HL-60 (cell line): Measurements from ENCODE around the gene ELMO1.

Source experiments
- DNase-seq, 2 experiments: peaks; one replicate each; pipeline ENCODE4 v3.0.0-alpha.2; 2010 to 2020; ENCODE audit warnings: low read depth in 1 of 2, low spot score in 1 of 2
- H3K27ac ChIP-seq: fragments of 250-450 bp; sonication (Bioruptor Pico); replicated peaks from 2 replicates; pipeline ENCODE4 v1.5.1; 2020; ENCODE audit warnings: mild to moderate bottlenecking, moderate library complexity
- H3K27me3 ChIP-seq: fragments of 250-450 bp; sonication (Bioruptor Pico); 2 replicates; pipeline ENCODE4 v1.5.1; 2021; ENCODE audit warnings: mild to moderate bottlenecking, moderate library complexity; ENCODE audit not compliant: insufficient read depth, poor library complexity, severe bottlenecking
- H3K4me3 ChIP-seq: replicated peaks from 2 replicates; pipeline ENCODE4 v1.5.1; 2011; ENCODE audit warnings: mild to moderate bottlenecking, control low read depth, low read length; ENCODE audit not compliant: insufficient read depth
- GABPA ChIP-seq: IDR thresholded peaks from 2 replicates; pipeline ENCODE4 v1.6.1; 2012; ENCODE audit warnings: low read depth
- POLR2AphosphoS5 ChIP-seq: IDR thresholded peaks from 2 replicates; pipeline ENCODE4 v1.6.1; 2012; ENCODE audit warnings: low read depth
- SPI1 ChIP-seq: IDR thresholded peaks from 2 replicates; pipeline ENCODE4 v1.6.1; 2012; ENCODE audit warnings: low read depth, mild to moderate bottlenecking, borderline replicate concordance
- TF ChIP-seq, protein P1 (sequence below): IDR thresholded peaks from one replicate; pipeline ENCODE4 v1.5.1; 2011; ENCODE audit warnings: low read length, control low read depth, inconsistent platforms; ENCODE audit not compliant: insufficient read depth
- TF ChIP-seq, protein P2 (sequence below): IDR thresholded peaks from 2 replicates; pipeline ENCODE4 v1.6.1; 2012; ENCODE audit warnings: low read depth; ENCODE audit not compliant: insufficient replicate concordance

ELMO1 gene

DNA sequence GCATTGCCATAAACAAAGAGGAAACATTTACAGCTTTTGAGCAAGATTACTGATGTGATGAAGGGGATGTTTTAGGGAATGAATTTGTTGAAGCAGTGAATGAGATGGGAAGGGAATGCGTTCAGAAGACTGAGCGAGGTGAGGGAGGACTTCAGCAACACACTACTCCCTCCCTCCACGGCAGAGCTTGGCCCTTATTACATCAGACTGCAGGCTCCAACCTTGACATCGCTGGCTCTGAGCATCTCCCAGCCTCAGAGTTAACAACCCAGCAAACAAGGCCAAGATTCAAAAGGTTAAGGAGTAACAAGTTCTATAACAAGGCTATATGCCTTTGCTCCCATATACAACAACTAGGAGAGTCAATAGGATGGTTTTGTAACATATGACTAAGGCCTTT, 164.4 kb downstream of the ELMO1 start:
- TF ChIP-seq, protein P1, sequence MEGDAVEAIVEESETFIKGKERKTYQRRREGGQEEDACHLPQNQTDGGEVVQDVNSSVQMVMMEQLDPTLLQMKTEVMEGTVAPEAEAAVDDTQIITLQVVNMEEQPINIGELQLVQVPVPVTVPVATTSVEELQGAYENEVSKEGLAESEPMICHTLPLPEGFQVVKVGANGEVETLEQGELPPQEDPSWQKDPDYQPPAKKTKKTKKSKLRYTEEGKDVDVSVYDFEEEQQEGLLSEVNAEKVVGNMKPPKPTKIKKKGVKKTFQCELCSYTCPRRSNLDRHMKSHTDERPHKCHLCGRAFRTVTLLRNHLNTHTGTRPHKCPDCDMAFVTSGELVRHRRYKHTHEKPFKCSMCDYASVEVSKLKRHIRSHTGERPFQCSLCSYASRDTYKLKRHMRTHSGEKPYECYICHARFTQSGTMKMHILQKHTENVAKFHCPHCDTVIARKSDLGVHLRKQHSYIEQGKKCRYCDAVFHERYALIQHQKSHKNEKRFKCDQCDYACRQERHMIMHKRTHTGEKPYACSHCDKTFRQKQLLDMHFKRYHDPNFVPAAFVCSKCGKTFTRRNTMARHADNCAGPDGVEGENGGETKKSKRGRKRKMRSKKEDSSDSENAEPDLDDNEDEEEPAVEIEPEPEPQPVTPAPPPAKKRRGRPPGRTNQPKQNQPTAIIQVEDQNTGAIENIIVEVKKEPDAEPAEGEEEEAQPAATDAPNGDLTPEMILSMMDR = no peak
- TF ChIP-seq POLR2AphosphoS5 (no peak), SPI1 (no peak), GABPA (no peak)
- TF ChIP-seq, protein P2, sequence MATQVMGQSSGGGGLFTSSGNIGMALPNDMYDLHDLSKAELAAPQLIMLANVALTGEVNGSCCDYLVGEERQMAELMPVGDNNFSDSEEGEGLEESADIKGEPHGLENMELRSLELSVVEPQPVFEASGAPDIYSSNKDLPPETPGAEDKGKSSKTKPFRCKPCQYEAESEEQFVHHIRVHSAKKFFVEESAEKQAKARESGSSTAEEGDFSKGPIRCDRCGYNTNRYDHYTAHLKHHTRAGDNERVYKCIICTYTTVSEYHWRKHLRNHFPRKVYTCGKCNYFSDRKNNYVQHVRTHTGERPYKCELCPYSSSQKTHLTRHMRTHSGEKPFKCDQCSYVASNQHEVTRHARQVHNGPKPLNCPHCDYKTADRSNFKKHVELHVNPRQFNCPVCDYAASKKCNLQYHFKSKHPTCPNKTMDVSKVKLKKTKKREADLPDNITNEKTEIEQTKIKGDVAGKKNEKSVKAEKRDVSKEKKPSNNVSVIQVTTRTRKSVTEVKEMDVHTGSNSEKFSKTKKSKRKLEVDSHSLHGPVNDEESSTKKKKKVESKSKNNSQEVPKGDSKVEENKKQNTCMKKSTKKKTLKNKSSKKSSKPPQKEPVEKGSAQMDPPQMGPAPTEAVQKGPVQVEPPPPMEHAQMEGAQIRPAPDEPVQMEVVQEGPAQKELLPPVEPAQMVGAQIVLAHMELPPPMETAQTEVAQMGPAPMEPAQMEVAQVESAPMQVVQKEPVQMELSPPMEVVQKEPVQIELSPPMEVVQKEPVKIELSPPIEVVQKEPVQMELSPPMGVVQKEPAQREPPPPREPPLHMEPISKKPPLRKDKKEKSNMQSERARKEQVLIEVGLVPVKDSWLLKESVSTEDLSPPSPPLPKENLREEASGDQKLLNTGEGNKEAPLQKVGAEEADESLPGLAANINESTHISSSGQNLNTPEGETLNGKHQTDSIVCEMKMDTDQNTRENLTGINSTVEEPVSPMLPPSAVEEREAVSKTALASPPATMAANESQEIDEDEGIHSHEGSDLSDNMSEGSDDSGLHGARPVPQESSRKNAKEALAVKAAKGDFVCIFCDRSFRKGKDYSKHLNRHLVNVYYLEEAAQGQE = no peak
- no peak for DNase-seq
- no peak overlapping the region for H3K27ac ChIP-seq
- H3K27me3 ChIP-seq = no peaks in the 10 kb centered on the region
- H3K4me3 ChIP-seq = no peak overlapping the region

DNA sequence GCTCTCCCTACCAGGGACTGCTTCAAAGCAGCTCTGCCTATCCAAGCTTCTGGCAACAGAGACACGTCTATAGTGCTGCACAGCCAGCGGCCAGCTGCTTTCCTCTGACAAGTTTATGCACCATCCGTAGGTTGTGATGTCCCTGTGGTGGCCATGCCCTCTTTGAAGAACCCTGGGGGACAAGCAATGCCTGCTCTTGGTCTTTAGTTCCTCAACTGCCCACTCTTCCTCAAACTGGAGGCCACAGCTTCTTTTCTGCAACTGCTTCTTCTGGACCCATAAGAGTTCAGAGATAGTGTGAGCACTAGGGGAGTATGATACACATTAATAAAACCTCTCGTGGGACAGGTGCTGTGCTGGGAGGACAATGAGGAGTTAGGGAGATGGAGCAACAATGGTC, 164.9 kb downstream of the ELMO1 start:
- no peak for DNase-seq
- H3K4me3 ChIP-seq = no peak overlapping the region
- TF ChIP-seq GABPA (no peak), POLR2AphosphoS5 (no peak), SPI1 (no peak)
- TF ChIP-seq, protein P1 = no peak
- TF ChIP-seq, protein P2 = no peak
- no peaks in the 10 kb centered on the region for H3K27me3 ChIP-seq
- no peak overlapping the region for H3K27ac ChIP-seq

DNA sequence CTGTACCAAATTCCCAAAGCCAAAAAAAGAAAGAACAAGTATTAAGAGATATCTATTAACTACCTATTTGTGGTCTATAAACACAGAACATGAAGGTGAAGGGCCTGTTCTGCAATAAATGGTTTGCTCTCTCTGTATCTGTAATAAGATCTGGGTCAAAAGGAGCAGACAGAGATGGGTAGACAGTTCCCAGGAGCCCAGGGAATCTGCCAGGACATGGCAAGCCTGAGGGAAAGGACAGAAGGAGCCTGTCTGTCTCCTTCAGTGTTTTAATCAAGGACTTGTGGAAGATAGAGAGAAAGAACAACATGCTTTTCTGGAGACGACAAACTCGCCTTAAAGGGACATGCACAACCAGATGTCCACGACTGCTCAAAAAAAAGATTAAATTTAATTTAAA, 165.7 kb downstream of the ELMO1 start:
- Histone ChIP-seq H3K27ac (no peak overlapping the region), H3K27me3 (no peaks in the 10 kb centered on the region), H3K4me3 (no peak overlapping the region)
- TF ChIP-seq POLR2AphosphoS5 (no peak), GABPA (no peak), SPI1 (no peak)
- TF ChIP-seq, protein P2 = no peak
- TF ChIP-seq, protein P1 = no peak
- no peak for DNase-seq
